Panc1 (cell line): Measurements from ENCODE around the gene PCNX1. TPM values are rescaled to one million over a fixed set of nuclear protein-coding genes. Genes with fewer than 3 reads are reported as not detected.

Experiments used
- ATAC-seq: fragments of 200-7000 bp; cut with Tn5 transposase; 2 replicates; pipeline ENCODE4 v1.9.1; 2020; ENCODE audit warnings: mild to moderate bottlenecking, moderate library complexity
- BruUV-seq: library from RNA; stranded (reverse); fragments of 400-500 nt; replicated peaks from 2 replicates; lab custom pipeline; 2021; lab: Mats Ljungman, UMichigan
- CTCF ChIA-PET: fragments of 300-600 bp; sonication (Branson Sonifier 250); formaldehyde crosslinking; loops from one replicate; lab custom pipeline; 2022; ENCODE audit warnings: antibody characterized with exemption; lab: Charles Lee
- POLR2A ChIA-PET: fragments of 300-600 bp; sonication (Branson Sonifier 250); formaldehyde crosslinking; loops from one replicate; lab custom pipeline; 2022; ENCODE audit warnings: antibody characterized with exemption; lab: Charles Lee
- DNase-seq: peaks from one replicate; pipeline ENCODE4 v3.0.0-alpha.2; 2010; ENCODE audit warnings: low read depth, low spot score
- H3K27ac ChIP-seq: 2 replicates; pipeline ENCODE4 v1.5.1; 2011; ENCODE audit warnings: mild to moderate bottlenecking, low read length, inconsistent platforms
- H3K27me3 ChIP-seq: fragments of 200-500 bp; sonication (Bioruptor generic); 2 replicates; pipeline ENCODE4 v1.6.0; 2014; ENCODE audit warnings: low read length, inconsistent platforms; ENCODE audit not compliant: control insufficient read depth, insufficient read depth
- H3K36me3 ChIP-seq: fragments of 200-500 bp; sonication (Bioruptor generic); 2 replicates; pipeline ENCODE4 v1.5.1; 2014; ENCODE audit warnings: inconsistent platforms, mild to moderate bottlenecking, low read length, moderate library complexity; ENCODE audit not compliant: control insufficient read depth, insufficient read depth
- H3K4me1 ChIP-seq: 2 replicates; pipeline ENCODE4 v1.5.1; 2011; ENCODE audit warnings: inconsistent platforms, mild to moderate bottlenecking, low read length, moderate library complexity; ENCODE audit not compliant: control insufficient read depth, insufficient read depth
- H3K4me3 ChIP-seq, 2 experiments: 2 replicates each; pipeline ENCODE4 v1.5.1; 2011 to 2012; ENCODE audit warnings: low read depth in 2 of 2, low read length in 2 of 2, mild to moderate bottlenecking in 2 of 2, inconsistent platforms in 1 of 2, moderate library complexity in 1 of 2
- H3K9me3 ChIP-seq: fragments of 200-500 bp; sonication (Bioruptor generic); 2 replicates; pipeline ENCODE4 v1.5.1; 2014; ENCODE audit warnings: low read depth, mild to moderate bottlenecking, inconsistent platforms, low read length, moderate library complexity; ENCODE audit not compliant: control insufficient read depth, insufficient read depth
- CTCF ChIP-seq: fragments of 450-650 bp; IDR thresholded peaks from 2 replicates; pipeline ENCODE4 v1.5.1; 2017; ENCODE audit warnings: mild to moderate bottlenecking
- POLR2AphosphoS5 ChIP-seq: IDR thresholded peaks from 2 replicates; pipeline ENCODE4 v1.6.1; 2012; ENCODE audit warnings: mild to moderate bottlenecking, low read depth, low read length, moderate library complexity
- REST ChIP-seq, 2 experiments: IDR thresholded peaks; 2 replicates each; pipeline ENCODE4 v1.6.1; 2011 to 2012; ENCODE audit warnings: low read depth in 2 of 2, control low read depth in 1 of 2, low read length in 1 of 2, mild to moderate bottlenecking in 1 of 2, moderate library complexity in 1 of 2; ENCODE audit not compliant: insufficient read depth in 1 of 2
- SIN3A ChIP-seq: IDR thresholded peaks from 2 replicates; pipeline ENCODE4 v1.6.1; 2012; ENCODE audit warnings: low read depth, mild to moderate bottlenecking, low read length, moderate library complexity, borderline replicate concordance; ENCODE audit not compliant: insufficient read depth
- TCF7L2 ChIP-seq: IDR thresholded peaks from 2 replicates; pipeline ENCODE4 v1.6.1; 2011; ENCODE audit warnings: mild to moderate bottlenecking, low read depth, low read length, inconsistent platforms
- in situ Hi-C: cut with HindIII; loops from 2 replicates; pipeline ENCODE4 v1.10.0; 2016; ENCODE audit warnings: low sequenced_read_pairs, low pct_unique_long_range_greater_than_20kb
- intact Hi-C: fragments of 100-400 bp; cut with micrococcal nuclease; formaldehyde crosslinking; loops from one replicate; pipeline ENCODE4 v1.10.0; 2022; ENCODE audit not compliant: unreplicated experiment
- total RNA-seq: library from RNA; stranded (reverse); gene quantifications from one replicate; pipeline ENCODE4 v1.2.1, GENCODE V29; 2021; ENCODE audit not compliant: unreplicated experiment

The PCNX1 gene
- total RNA-seq, 1 experiment from 2014 or later, result 30.5 TPM

- no peaks in the 10 kb centered on the region for H3K36me3 ChIP-seq
- no peaks in the 10 kb centered on the region for H3K4me1 ChIP-seq
- in situ Hi-C loops (no loop called here), intact Hi-C loops (no loop called here)
- TF ChIP-seq CTCF (no peak), REST (IDR thresholded peaks at IDR 0.05; ENCODE audit: insufficient read depth in 1 of 2, low read depth in 2 of 2, low read length in 1 of 2) (no peak), TCF7L2 (no peak), SIN3A (no peak), POLR2AphosphoS5 (no peak)
- BruUV-seq, result no TSS peak
- no peak overlapping the region for H3K27ac ChIP-seq
- no peaks in the 10 kb centered on the region for H3K9me3 ChIP-seq
- H3K4me3 ChIP-seq, result no peak overlapping the region
- ChIA-PET POLR2A (no interaction called here), CTCF (interaction anchor here (0.6 kb wide), 1 partner anchor 19 kb away, joined by 8 read pairs; no protein-coding TSS in a partner anchor)
- H3K27me3 ChIP-seq, result no peaks in the 10 kb centered on the region
- no peak for ATAC-seq
- no peak for DNase-seq
These were observed 189.7 kb downstream of the PCNX1 start for GRCh38 chr14:71096947-71097346.

GRCh38 chr14:71103662-71104484 is 196.6 kb downstream of the PCNX1 start:
- H3K9me3 ChIP-seq, result no peaks in the 10 kb centered on the region
- intact Hi-C loops, result no loop called here
- H3K27me3 ChIP-seq, result no peaks in the 10 kb centered on the region
- CTCF ChIA-PET, result no interaction called here
- POLR2A ChIA-PET, result no interaction called here
- no peak overlapping the region for H3K27ac ChIP-seq
- in situ Hi-C loops, result no loop called here
- no peaks in the 10 kb centered on the region for H3K4me1 ChIP-seq
- ATAC-seq, result peak; percentile 71; the same call in 1 of the 2 replicates
- DNase-seq, result peak; percentile 18
- no TSS peak for BruUV-seq
- peaks cover 2% of the 10 kb centered on the region; the same call in 1 of the 2 replicates for H3K36me3 ChIP-seq
- TF ChIP-seq CTCF (peak; percentile 71; the same call in 1 of the 2 replicates), REST (IDR thresholded peaks at IDR 0.05; ENCODE audit: insufficient read depth in 1 of 2, low read depth in 2 of 2, low read length in 1 of 2) (no peak)
- H3K4me3 ChIP-seq, result no peak overlapping the region
